HEK293 (cell line): ENCODE data around the gene SRD5A1.

Experiments
- GLI4 ChIP-seq: fragments of 450-650 bp; formaldehyde crosslinking; IDR thresholded peaks from 2 replicates; pipeline ENCODE4 v1.5.1; 2016; ENCODE audit warnings: missing biosample characterization, missing genetic modification characterization
- GLIS1 ChIP-seq: fragments of 450-650 bp; formaldehyde crosslinking; IDR thresholded peaks from 2 replicates; pipeline ENCODE4 v1.5.1; 2016; ENCODE audit warnings: missing biosample characterization, missing genetic modification characterization
- IKZF3 ChIP-seq: fragments of 450-650 bp; IDR thresholded peaks from 2 replicates; pipeline ENCODE4 v1.5.0; 2018; ENCODE audit warnings: missing biosample characterization, mild to moderate bottlenecking, missing genetic modification characterization, moderate library complexity
- KLF17 ChIP-seq: fragments of 450-650 bp; formaldehyde crosslinking; IDR thresholded peaks from 2 replicates; pipeline ENCODE4 v1.5.1; 2016; ENCODE audit warnings: missing biosample characterization, missing genetic modification characterization
- KLF8 ChIP-seq: fragments of 450-650 bp; formaldehyde crosslinking; IDR thresholded peaks from 2 replicates; pipeline ENCODE4 v1.5.1; 2016; ENCODE audit warnings: missing biosample characterization, missing genetic modification characterization
- OSR2 ChIP-seq: fragments of 450-650 bp; formaldehyde crosslinking; IDR thresholded peaks from 2 replicates; pipeline ENCODE4 v1.5.1; 2016; ENCODE audit warnings: missing biosample characterization, missing genetic modification characterization
- PBX3 ChIP-seq: sonication (generic); formaldehyde crosslinking; IDR thresholded peaks from 2 replicates; pipeline ENCODE4 v1.8.1; 2022; ENCODE audit warnings: mild to moderate bottlenecking, moderate library complexity, missing genetic modification reagents
- PRDM10 ChIP-seq: fragments of 450-650 bp; formaldehyde crosslinking; IDR thresholded peaks from 2 replicates; pipeline ENCODE4 v1.5.1; 2016; ENCODE audit warnings: missing biosample characterization, missing genetic modification characterization
- REPIN1 ChIP-seq: fragments of 450-650 bp; formaldehyde crosslinking; IDR thresholded peaks from 2 replicates; pipeline ENCODE4 v1.5.1; 2017; ENCODE audit warnings: missing biosample characterization, missing genetic modification characterization, low read depth
- SP3 ChIP-seq: fragments of 450-650 bp; formaldehyde crosslinking; IDR thresholded peaks from 2 replicates; pipeline ENCODE4 v1.5.1; 2016; ENCODE audit warnings: missing biosample characterization, missing genetic modification characterization
- YY1 ChIP-seq: fragments of 450-650 bp; formaldehyde crosslinking; IDR thresholded peaks from 2 replicates; pipeline ENCODE4 v1.5.1; 2018; ENCODE audit warnings: missing biosample characterization, missing genetic modification characterization
- ZBTB11 ChIP-seq: fragments of 450-650 bp; formaldehyde crosslinking; conservative IDR thresholded peaks from 2 replicates; pipeline ENCODE4 v1.5.1; 2016; ENCODE audit warnings: low read depth, missing biosample characterization, missing genetic modification characterization
- ZBTB26 ChIP-seq: fragments of 450-650 bp; formaldehyde crosslinking; optimal IDR thresholded peaks from 2 replicates; pipeline ENCODE3; 2016; ENCODE audit warnings: missing biosample characterization, mild to moderate bottlenecking, missing genetic modification characterization
- ZFHX2 ChIP-seq: fragments of 450-650 bp; formaldehyde crosslinking; conservative IDR thresholded peaks from 2 replicates; pipeline ENCODE4 v1.5.1; 2016; ENCODE audit warnings: missing biosample characterization, missing genetic modification characterization
- ZNF133 ChIP-seq: fragments of 450-650 bp; formaldehyde crosslinking; IDR thresholded peaks from 2 replicates; pipeline ENCODE4 v1.5.1; 2016; ENCODE audit warnings: missing biosample characterization, missing genetic modification characterization
- ZNF146 ChIP-seq: fragments of 450-650 bp; formaldehyde crosslinking; IDR thresholded peaks from 2 replicates; pipeline ENCODE4 v1.5.1; 2016; ENCODE audit warnings: missing biosample characterization, missing genetic modification characterization
- ZNF19 ChIP-seq: fragments of 450-650 bp; formaldehyde crosslinking; IDR thresholded peaks from 2 replicates; pipeline ENCODE4; 2016; ENCODE audit warnings: missing biosample characterization, missing genetic modification characterization, low read depth
- ZNF37A ChIP-seq: fragments of 450-650 bp; IDR thresholded peaks from 2 replicates; pipeline ENCODE4 v1.5.1; 2018; ENCODE audit warnings: missing biosample characterization, missing genetic modification characterization
- ZNF530 ChIP-seq: fragments of 450-650 bp; formaldehyde crosslinking; IDR thresholded peaks from 2 replicates; pipeline ENCODE4 v1.5.1; 2016; ENCODE audit warnings: low read depth, missing biosample characterization, missing genetic modification characterization
- ZNF600 ChIP-seq: fragments of 450-650 bp; formaldehyde crosslinking; IDR thresholded peaks from 2 replicates; pipeline ENCODE4 v1.5.1; 2016; ENCODE audit warnings: missing biosample characterization, missing genetic modification characterization

The SRD5A1 gene

GRCh38 chr5:6633469-6634245, 417 bp downstream of the SRD5A1 start (continued):
- TF ChIP-seq SP3 (tag by site-specific recombination), result peak; percentile 36; the same call in 1 of the 2 replicates
- TF ChIP-seq GLIS1 (tag by site-specific recombination), result peak; percentile 73
- TF ChIP-seq ZNF19 (tag by site-specific recombination), result no peak
- peak; percentile 90 for TF ChIP-seq ZFHX2 (tag by site-specific recombination)
- TF ChIP-seq ZBTB26, result peak; percentile 98
- peak; percentile 36; the same call in 1 of the 2 replicates for TF ChIP-seq ZBTB11 (tag by site-specific recombination)
- peak; percentile 27; the same call in 1 of the 2 replicates for TF ChIP-seq ZNF146
- no peak for TF ChIP-seq KLF17
- TF ChIP-seq REPIN1 (tag by site-specific recombination), result no peak
- peak; percentile 9; the same call in 1 of the 2 replicates for TF ChIP-seq IKZF3
- TF ChIP-seq ZNF37A (tag by site-specific recombination), result no peak
- 0 out of 2 replicates have a peak, but pooled peaks have one; percentile 11 for TF ChIP-seq GLI4 (tag by site-specific recombination)
- TF ChIP-seq YY1, result 0 out of 2 replicates have a peak, but pooled peaks have one; percentile 19
- TF ChIP-seq OSR2 (tag by site-specific recombination), result peak; percentile 69
- TF ChIP-seq KLF8, result no peak; the same call in 1 of the 2 replicates
- 0 out of 2 replicates have a peak, but pooled peaks have one; percentile 18 for TF ChIP-seq ZNF133 (tag by site-specific recombination)
- TF ChIP-seq PRDM10 (tag by site-specific recombination), result peak; percentile 44; the same call in 1 of the 2 replicates
- TF ChIP-seq PBX3 (CRISPR knock-in tag), result peak; percentile 58; the same call in 1 of the 2 replicates
- peak; percentile 73 for TF ChIP-seq ZNF600 (tag by site-specific recombination)
- no peak for TF ChIP-seq ZNF530
